Fibroblast of villous mesenchyme (primary cell): ENCODE data around the gene KCNK2. TPM values are rescaled to one million over a fixed set of nuclear protein-coding genes. Genes with fewer than 3 reads are reported as not detected.
A peak's percentile ranks its signal among the peaks of the same experiment; 100 is the strongest.

Experiments
- DNase-seq: peaks from one replicate; pipeline ENCODE4 v3.0.0-alpha.2; 2010; ENCODE audit warnings: low read depth
- H3K4me3 ChIP-seq: 2 replicates; pipeline ENCODE4 v1.5.1; 2011; ENCODE audit warnings: low read depth, mild to moderate bottlenecking, low read length
- CTCF ChIP-seq: IDR thresholded peaks from 2 replicates; pipeline ENCODE4 v1.5.1; 2012; ENCODE audit warnings: low read depth, mild to moderate bottlenecking, low read length; ENCODE audit not compliant: insufficient read depth
- total RNA-seq: library from RNA; depleted of rRNA; stranded (reverse); fragments of >200 nt; gene quantifications from 2 replicates; pipeline ENCODE4 v1.2.3, GENCODE V29; 2012

Gene KCNK2
- total RNA-seq, 1 donor: 61.7 TPM

DNA sequence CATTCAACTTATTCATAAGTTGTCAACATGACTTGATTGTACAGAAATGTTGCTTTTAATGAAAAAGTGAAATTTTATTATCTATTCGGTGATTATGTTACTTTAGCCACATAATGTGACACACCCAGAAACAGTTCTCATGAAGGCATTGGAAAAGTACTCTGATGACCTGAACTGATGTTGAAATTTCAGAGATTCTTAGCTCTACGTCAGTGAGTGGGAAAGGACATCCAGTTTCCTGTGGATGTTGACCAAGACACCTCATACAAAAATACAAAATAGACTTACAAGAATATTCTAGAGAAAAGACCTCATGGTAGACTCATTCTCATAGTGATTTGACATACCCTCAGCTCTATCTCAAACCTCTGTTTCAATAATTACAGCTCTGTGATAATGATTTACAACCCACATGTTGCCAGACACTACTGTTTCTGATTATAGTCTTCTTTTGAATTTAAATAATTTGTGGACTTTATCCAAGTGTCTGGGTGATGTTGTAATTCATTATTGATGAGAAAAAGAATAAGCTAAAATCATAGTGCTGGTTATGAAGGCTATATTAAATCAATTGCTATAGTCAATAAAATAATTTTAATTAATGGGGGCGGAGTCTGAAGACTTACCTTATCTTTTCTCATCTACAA lies 37.3 kb downstream of the KCNK2 start:
- H3K4me3 ChIP-seq: no peak overlapping the region
- TF ChIP-seq CTCF: no peak
- peak; percentile 77 for DNase-seq

DNA sequence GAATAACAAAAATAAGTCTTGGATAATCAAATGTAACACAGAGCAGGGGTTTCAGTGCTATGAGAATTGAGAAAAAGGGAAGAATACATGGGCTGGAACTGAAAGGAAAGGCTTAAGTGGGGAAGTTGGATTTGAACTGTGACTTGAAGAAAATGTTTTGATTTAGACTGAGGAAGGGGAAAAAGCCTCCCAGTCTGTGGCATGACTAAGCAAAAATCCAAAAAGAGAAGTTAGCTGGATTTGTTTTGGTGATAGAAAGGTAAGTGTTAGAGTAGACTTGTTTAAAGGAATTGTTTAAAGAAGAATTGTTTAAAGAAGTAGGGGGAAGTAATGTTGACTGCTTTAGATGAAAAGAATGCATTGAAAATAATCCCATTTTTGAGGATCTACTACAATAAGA lies 46.0 kb downstream of the KCNK2 start:
- no peak overlapping the region for H3K4me3 ChIP-seq
- no peak for TF ChIP-seq CTCF
- DNase-seq: no peak

DNA sequence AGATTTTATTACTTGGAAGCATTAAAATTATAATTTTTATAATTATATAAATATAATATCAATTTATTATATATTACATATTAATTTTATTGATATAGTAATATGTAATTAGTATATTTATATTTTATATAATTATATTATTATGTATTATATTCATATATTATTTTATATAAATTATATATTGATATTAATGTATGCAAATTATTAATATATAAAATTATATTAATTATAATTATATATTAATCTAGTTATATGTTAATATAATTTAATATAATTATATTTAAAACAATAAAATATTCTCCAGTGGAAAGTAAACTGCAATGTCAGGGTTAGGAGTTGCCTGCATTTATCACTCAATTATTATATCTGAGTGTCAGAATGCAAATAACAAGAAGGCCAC lies 48.8 kb downstream of the KCNK2 start:
- no peak for DNase-seq
- no peak for TF ChIP-seq CTCF
- H3K4me3 ChIP-seq: no peak overlapping the region

GRCh38 chr1:215132156-215132555 lies 49.6 kb downstream of the KCNK2 start:
- peak; percentile 70 for DNase-seq
- TF ChIP-seq CTCF: no peak
- H3K4me3 ChIP-seq: no peak overlapping the region

- TF ChIP-seq CTCF: no peak
- DNase-seq: no peak
- H3K4me3 ChIP-seq: no peak overlapping the region
Observed at GRCh38 chr1:215133532-215133931, 51.0 kb downstream of the KCNK2 start.

- DNase-seq: no peak
- no peak overlapping the region for H3K4me3 ChIP-seq
- TF ChIP-seq CTCF: no peak
Observed at GRCh38 chr1:215137985-215138384, 55.4 kb downstream of the KCNK2 start.

GRCh38 chr1:215140135-215140534 lies 57.6 kb downstream of the KCNK2 start:
- TF ChIP-seq CTCF: no peak
- DNase-seq: no peak

More at GRCh38 chr1:215140135-215140534, 57.6 kb downstream of the KCNK2 start:
- H3K4me3 ChIP-seq: no peak overlapping the region
